ENCODE measurements around the gene ZNF408.
"Not testable (repeated sequence)": the region's sequence is repeated elsewhere in the genome, so short reads cannot be mapped to it uniquely, and the experiment has no call there.

ZNF408 gene

DNA sequence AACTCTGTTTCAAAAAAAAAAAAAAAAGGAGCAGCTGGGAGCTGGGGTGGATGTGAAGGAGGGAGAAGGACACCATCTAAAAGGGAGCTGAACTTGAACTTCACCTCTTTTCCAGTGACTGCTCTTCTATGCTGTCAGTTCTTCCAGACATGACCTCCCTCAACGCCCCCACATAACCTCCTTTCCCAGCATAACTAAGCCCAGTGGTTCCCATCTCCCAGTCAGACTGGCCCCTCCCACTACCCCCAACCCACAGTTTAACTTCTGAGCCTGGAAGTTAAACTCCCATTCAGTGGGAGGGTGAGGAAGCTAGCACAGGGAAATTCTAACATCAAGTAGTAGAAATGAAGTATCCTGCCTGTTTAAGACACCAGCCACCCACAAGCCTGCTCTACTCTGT is 2.2 kb upstream of the ZNF408 start:
- DNase-seq, result no peak

DNA sequence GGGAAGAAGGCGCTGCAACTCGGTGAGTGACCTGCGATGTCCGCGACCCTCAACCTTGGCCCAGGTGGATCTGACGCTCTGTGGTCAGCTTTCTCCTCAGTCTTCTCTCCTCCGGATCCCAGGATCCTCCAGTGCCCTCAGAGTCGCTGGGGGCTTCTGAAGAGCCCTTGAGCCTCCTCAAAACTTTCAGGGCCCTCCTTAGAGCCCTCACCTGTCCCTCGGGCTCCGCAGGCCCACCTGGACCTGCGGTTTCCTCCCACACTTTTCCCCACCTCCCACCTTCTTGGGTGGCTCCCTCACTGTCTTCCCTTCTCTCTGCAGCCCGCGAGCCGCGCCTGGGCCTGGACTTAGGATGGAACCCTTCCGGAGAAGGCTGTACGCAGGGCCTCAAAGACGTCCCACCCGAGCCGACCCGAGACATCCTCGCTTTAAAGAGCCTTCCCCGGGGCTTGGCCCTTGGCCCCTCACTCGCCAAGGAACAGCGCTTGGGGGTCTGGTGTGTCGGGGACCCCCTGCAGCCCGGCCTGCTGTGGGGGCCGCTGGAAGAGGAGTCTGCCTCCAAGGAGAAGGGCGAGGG is 335 bp downstream of the ZNF408 start:
- DNase-seq, result no peak

DNA sequence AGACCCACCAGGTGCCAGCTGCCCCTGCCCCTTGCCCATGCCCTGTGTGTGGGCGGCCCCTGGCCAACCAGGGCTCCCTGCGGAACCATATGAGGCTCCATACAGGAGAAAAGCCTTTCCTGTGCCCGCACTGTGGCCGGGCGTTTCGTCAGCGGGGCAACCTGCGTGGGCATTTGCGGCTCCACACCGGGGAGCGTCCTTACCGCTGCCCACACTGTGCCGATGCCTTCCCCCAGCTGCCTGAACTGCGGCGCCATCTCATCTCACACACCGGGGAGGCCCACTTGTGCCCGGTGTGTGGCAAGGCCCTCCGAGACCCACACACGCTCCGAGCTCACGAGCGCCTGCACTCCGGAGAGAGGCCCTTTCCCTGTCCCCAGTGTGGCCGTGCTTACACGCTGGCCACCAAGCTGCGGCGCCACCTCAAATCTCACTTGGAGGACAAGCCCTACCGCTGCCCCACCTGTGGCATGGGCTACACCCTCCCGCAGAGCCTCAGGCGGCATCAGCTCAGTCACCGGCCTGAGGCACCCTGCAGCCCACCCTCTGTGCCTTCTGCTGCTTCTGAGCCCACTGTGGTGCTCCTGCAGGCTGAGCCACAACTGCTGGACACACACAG is 4.3 kb downstream of the ZNF408 start:
- no peak for DNase-seq

DNA sequence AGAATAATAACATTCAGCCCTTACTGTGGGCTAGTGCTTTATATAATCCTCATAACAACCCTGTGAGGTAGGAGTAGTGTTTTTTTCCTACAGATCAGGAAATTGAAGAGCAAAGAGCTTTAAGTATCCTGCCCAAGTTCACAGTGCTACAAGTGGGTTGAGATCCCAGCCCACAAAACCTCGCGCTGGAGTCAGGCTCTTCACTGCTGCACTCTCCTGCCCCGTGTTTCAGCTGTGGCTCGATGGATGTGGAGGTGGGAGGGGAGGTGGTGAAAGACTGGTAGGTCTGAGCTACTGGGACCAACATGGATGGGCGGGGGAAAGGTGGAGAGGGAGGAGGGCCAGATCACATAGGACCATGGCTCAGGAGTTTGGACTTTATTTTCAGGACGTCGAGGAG is 6.1 kb downstream of the ZNF408 start:
- DNase-seq, result no peak

DNA sequence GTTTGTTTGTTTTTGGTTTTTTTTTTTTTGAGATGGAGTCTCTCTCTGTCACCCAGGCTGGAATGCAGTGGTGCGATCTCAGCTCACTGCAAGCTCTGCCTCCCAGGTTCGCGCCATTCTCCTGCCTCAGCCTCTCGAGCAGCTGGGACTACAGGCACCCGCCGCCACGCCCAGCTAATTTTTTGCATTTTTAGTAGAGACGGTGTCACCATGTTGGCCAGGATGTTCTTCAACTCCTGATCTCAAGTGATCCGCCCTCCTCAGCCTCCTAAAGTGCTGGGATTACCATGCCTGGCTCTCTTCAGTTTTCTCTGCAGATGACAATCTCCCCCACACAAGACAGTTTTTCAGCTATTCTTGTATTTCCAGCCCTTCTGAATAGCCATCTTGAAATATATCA is 8.5 kb downstream of the ZNF408 start:
- DNase-seq, result not testable (repeated sequence)

DNA sequence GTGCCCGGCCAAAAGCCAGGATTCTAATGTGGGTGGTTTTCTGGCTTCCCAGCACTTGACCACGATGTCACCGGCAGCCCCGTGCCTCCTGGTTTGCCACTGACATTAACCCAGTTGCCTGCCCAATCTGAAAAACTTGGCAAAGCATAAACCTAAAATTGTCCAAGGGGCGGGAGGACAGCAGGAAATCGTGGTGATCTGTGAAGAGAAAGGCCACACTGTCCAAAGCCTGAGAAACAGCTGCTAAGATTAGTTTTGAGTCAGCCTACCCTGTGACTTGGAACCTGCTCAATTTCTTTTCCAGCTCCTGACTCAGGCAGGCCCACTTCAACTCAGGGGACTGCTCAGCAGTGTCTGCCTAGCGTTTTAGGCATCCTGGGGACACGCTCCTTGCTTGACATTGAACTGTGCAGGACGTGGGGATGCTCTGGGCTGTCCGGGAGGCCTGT is 10.0 kb downstream of the ZNF408 start:
- DNase-seq, result no peak

DNA sequence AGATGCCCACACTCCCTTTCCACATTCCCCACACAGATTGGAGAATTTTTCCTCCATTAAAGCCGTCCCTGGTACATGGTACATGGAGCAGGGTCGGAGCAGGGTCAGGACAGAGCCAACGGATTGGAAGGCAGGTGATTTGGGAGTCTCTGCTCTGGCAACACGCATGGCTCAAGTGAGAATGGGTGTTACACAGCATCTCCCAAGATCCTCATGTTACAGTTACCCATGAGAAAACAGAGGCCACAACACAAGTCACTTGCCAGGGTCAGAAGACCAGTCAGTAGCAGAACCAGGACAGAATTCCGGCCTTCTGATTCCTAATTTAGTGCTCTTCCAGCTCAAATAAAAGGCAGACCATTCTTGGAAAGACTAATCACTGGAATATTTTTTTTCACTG is 10.5 kb downstream of the ZNF408 start:
- DNase-seq, result no peak

DNA sequence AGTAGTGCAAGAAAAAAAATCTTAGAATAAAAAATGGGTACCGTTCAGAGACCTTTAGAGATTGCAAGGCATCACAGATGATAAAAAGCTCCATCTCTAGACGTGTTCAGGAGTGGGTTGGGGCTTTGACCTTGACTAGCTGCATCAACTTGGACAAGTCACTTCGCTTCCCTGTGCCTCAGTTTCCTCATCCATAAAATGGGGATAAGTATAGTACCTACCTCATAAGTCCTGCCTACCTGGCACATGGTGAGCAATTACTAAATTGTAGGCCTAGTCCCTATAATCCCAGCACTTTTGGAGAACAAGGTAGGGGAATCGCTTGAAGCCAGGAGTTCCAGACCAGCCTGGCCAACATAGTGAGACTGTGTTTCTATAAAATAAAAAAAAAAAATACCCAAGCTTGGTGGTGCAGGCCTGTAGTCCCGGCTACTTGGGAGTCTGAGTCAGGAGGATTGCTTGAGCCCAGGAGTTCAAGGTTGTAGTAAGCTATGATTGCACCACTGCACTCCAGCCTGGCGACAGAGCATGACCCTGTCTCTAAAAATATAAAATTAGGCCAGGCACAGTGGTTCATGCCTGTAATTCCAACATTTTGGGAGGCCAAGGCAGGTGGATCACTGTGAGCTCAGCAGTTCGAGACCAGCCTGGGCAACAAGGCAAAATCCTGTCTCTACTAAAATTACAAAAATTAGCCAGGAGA is 12.2 kb downstream of the ZNF408 start:
- DNase-seq, result no peak

DNA sequence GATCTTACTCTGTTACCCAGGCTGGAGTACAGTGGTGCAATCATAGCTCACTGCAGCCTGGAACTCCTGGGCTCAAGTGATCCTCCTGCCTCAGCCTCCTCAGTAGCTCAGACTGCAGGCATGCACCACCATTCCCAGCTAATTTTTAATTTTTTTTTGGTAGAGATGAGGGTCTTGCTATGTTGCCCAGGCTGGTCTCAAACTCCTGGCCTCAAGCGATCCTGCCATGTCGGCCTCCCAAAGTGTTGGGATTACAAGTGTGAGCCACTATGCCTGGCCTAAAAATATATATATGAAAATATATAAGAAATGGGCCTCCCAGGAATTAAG is 17.0 kb downstream of the ZNF408 start:
- not testable (repeated sequence) for DNase-seq

DNA sequence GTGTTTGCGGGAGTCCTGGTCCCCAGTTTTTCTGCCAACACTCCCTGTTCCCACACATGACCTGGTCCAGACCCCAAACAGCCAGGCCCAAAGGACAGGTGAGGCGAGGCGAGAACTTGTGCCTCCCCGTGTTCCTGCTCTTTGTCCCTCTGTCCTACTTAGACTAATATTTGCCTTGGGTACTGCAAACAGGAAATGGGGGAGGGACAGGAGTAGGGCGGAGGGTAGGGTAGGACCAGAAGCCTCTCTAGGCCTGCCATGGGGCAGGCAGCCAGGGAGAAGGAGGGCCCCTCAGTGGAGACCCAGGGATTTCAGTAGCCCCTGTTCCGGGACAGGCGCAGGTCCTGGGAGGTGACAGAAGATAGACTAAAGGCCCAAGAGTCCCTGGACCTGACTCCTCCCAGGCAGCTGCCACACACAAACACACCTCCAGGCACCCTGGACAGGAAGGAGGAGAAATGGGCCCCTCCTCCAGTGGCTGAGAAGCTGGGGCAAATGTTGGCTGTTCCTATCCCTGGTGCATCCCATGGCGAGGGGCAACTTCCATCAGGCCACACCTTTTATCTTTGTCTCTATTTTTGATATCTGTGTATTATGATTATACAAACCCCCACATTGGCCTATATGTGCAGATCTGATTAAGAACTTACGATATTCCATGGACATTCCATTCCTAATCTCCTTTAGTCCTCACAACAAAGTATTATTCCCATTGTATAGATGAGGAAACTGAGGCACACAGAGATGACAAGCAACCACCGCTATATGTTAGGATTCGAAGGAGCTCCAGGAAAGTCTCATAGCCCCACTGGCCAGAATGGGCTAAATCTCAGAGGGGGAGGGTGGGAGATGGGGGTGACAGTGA is 17.6 kb downstream of the ZNF408 start:
- DNase-seq, result no peak

DNA sequence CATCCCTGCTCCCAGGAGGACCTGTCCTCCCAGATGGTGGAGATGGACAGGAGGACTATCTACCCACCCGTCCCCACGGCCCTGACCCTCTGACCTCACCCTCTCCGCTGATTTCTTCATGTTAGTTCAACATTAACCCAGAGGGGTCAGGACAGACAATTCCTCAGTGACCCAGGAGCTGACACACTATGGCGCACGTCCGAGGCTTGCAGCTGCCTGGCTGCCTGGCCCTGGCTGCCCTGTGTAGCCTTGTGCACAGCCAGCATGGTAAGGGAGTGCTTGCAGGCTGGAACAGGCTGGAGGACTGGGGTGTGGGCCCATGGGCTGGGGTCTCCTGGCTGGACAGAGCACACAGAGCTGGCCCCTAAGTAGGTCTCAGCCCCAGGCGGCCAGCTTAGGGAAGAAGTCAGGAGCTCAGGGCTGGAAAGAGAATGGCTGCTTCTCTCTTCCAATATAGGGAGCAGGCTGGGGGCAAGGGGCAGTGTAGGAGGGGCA is 18.3 kb downstream of the ZNF408 start, which contains the start of gene F2:
F2 (plus strand) TSS at position 166 of the 495 bp plus-strand sequence; CDS start at position 189, 23 bp downstream.
- no peak for DNase-seq

DNA sequence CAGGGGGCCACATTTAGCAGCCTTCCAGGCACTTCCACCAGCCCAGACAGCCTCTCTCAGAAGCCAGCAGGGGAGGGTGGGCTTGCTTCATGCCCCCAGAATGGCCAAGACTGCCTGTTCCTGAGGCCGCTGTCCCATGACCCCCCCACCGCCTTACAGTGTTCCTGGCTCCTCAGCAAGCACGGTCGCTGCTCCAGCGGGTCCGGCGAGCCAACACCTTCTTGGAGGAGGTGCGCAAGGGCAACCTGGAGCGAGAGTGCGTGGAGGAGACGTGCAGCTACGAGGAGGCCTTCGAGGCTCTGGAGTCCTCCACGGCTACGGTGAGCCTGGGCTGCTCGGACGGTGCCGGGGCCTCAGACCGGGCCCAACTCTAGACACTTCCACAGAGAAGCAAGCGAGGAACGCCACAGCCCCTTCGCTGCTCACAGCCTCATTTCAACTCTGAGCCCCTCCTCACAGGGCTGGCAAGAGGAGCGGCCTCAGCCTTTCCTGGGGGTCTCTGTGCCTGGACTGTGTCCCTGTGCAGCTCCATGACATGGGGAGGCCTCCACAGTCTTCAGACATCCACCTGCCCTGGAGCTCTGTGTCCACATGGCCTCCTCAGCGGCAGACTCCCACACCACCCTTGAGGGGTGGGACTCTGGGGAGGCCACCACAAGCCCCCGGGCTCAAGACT is 18.9 kb downstream of the ZNF408 start:
- DNase-seq, result no peak

DNA sequence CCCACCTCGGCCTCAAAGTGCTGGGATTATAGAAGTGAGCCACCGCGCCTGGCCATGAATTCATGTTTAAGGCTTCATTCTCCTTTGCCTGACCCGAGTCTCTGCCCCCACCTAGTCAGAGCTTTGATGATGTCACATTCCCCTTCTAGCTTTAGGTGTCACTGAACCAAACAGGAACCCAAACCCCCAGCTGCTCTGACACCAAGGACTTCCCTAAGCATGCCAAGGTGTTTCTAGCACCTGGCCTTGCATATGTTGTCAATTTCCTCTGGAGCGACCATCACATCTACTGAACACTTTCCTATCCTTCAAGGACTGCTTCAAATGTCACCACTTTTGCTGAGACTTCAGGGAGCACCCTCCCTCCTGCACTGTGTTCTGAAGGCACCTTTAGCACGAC is 20.5 kb downstream of the ZNF408 start:
- DNase-seq, result no peak

DNA sequence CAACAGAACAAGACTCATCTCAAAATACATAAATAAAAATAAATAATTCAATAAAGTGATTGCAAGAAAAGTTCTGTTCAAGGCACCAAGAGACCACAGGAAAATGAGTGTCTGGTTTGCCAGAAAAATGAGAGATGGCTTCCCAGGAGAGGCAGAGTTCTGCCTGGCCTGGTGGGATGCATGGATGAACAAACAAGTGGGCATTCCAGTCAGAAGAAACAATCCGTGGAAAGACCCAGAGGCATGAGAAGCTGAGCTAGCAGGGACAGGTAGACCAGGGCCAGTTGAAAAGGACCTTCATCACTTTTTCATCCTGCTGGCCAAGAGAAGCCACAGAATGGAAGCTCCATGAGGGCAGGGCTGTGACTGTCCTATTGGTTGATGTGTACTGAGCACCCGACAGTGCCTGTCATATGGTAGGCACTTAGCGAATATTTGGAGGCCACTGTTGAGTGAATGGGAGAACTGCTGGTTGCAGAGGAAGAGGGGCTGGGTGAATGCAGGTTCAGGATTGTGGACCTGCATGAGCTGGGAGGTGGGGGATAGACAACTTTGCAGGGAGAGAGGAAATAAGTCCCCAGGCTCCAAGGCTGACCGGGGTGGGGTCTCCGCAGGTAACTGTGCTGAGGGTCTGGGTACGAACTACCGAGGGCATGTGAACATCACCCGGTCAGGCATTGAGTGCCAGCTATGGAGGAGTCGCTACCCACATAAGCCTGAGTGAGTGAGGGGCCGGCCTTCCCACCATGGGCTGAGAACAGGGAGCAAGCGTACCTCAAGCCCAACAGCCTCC is 21.9 kb downstream of the ZNF408 start:
- DNase-seq, result no peak

DNA sequence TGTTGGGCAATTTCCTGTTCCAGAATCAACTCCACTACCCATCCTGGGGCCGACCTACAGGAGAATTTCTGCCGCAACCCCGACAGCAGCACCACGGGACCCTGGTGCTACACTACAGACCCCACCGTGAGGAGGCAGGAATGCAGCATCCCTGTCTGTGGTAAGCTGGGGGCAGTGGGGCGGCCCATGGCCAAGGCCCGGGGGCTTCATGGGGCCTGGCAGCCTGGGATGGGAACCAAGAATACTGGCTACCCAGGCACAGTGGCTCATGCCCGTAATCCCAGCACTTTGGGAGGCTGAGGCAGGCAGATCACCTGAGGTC is 22.5 kb downstream of the ZNF408 start:
- no peak for DNase-seq

DNA sequence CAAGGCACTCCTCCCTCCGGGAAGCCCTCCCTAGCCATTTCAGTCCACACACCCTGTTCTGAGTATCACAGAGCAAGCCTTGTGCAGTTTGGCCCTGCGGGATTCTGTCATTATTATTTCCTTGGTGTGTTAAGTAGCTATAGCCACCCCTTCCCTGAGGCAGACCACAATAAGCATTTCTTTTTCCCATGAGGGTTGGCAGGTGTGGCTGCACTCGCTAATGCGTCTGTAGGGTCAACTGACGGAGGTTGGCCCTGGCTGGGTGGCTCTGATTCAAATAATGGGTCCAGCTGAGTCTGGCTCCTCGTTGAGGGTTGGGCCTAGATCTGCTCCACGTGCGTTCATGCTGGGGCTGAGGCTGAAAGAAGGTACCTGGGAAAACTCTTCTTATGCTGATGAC is 23.3 kb downstream of the ZNF408 start:
- no peak for DNase-seq

DNA sequence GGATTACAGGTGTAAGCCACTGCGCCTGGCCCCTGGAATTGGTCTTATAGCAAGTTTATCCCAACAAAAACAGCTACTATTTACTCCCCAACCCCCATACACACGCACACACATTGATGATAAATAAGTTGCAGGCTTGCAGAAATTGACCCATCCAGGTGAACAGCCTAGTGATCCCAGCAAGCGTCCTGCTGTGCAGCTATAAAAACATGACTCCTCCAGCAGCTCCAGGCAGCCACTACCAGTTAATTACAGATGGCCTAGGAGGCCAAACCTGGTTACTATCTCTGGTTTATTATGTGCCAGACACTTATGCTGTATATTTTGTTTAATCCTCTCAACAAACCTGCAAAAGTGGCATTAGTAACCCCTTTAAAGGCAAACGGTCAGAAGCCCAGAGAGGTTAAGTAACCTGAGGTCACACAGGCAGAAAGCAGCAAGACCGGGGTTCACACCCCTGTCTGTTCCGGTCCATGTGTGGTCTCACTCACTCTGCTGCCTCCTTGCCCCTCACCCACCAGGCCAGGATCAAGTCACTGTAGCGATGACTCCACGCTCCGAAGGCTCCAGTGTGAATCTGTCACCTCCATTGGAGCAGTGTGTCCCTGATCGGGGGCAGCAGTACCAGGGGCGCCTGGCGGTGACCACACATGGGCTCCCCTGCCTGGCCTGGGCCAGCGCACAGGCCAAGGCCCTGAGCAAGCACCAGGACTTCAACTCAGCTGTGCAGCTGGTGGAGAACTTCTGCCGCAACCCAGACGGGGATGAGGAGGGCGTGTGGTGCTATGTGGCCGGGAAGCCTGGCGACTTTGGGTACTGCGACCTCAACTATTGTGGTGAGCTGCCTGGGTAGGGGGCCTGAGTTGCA is 24.7 kb downstream of the ZNF408 start:
- DNase-seq, result no peak

DNA sequence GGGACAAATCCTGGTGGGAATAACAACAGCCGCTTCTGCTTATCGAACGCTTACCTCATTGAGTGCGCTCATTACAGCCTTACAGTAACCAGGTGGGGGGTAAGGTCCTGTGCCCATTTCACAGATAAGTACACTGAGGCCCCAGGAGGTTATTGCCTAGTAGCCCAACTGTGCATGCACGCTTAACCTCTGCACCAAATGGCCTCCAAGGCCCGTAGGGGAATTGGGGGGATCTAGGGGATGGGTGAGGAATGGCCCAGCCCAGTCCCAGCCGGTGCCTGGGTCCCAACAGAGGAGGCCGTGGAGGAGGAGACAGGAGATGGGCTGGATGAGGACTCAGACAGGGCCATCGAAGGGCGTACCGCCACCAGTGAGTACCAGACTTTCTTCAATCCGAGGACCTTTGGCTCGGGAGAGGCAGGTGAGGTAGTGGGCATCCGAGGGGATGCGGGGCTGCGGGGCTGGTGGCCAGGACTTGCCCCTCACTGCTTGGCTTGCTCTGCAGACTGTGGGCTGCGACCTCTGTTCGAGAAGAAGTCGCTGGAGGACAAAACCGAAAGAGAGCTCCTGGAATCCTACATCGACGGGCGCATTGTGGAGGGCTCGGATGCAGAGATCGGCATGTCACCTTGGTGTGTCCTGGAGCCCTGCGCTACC is 25.5 kb downstream of the ZNF408 start:
- no peak for DNase-seq

DNA sequence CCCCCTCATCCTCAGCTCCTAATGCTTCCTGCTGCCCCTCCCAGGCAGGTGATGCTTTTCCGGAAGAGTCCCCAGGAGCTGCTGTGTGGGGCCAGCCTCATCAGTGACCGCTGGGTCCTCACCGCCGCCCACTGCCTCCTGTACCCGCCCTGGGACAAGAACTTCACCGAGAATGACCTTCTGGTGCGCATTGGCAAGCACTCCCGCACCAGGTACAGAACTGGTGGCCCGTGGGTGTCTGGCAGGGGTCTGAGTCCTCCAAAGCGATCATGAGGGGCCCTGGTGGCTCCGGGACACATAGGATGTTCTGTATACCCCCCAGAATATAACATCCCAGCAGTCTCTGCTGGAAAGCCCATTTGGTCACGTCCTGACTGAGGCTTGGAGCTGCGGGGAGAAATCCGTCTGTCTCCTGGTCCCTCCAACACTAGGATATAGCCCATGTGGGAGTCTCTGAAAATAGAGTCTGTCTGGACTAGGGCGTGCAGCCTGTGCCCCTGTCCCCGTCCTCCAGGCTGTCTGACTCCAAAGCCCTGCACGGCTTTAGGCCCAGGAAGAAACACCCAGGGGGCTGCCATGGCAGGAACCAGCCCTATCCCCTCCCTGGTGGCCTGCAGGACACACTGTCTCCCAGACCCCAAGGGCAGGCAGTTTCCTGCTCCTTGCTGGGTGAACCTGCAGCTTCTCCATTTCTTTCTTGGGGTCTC is 27.3 kb downstream of the ZNF408 start:
- no peak for DNase-seq

DNA sequence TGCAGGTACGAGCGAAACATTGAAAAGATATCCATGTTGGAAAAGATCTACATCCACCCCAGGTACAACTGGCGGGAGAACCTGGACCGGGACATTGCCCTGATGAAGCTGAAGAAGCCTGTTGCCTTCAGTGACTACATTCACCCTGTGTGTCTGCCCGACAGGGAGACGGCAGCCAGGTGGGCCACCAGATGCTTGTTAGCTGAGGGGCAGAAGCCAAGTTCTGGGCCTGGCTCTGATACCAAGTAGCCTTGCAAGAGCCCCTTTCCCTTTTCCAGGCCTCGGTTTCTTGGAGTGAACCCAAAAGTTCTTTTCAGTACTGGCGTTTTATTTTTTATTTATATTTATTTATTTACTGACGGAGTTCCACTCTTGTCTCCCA is 27.8 kb downstream of the ZNF408 start:
- DNase-seq, result no peak

Data from NCI-H345 (cell line).